GM12874 (cell line): ENCODE measurements around the gene PAWR.

Source experiments
- CTCF ChIP-seq: IDR thresholded peaks from 2 replicates; pipeline ENCODE4 v1.5.1; 2011; ENCODE audit warnings: low read depth, mild to moderate bottlenecking, control low read depth, low read length, moderate library complexity; ENCODE audit not compliant: insufficient read depth

Gene PAWR

GRCh38 chr12:79597910-79598309 is 92.9 kb downstream of the PAWR start:
- TF ChIP-seq CTCF = no peak

- no peak for TF ChIP-seq CTCF
Observed at GRCh38 chr12:79596719-79597350, 93.9 kb downstream of the PAWR start.

GRCh38 chr12:79595273-79595672 is 95.5 kb downstream of the PAWR start:
- no peak for TF ChIP-seq CTCF

- TF ChIP-seq CTCF = no peak
Observed at GRCh38 chr12:79592865-79593264, 97.9 kb downstream of the PAWR start.

- no peak for TF ChIP-seq CTCF
Observed at GRCh38 chr12:79591988-79592387, 98.8 kb downstream of the PAWR start.

- no peak for TF ChIP-seq CTCF
Observed at GRCh38 chr12:79590751-79591150, 100.0 kb downstream of the PAWR start.

- no peak for TF ChIP-seq CTCF
Observed at GRCh38 chr12:79587368-79587767, 103.4 kb downstream of the PAWR start.
